GM12878 (cell line): Measurements from ENCODE around the gene VKORC1. TPM values are rescaled to one million over a fixed set of nuclear protein-coding genes. Genes with fewer than 3 reads are reported as not detected.

Source experiments
- CBX3 ChIP-seq: fragments of 200-600 bp; sonication (generic); IDR thresholded peaks from 2 replicates; pipeline ENCODE4 v1.6.1; 2016; ENCODE audit warnings: low read depth, borderline replicate concordance
- CEBPB ChIP-seq, 2 experiments: fragments of 150-350 bp in 1 of 2; IDR thresholded peaks; 2 replicates each; pipeline ENCODE4 v1.6.1; 2012 to 2014; ENCODE audit warnings: low read depth in 2 of 2, low read length in 2 of 2, borderline replicate concordance in 1 of 2, inconsistent platforms in 1 of 2
- CHD1 ChIP-seq: IDR thresholded peaks from 2 replicates; pipeline ENCODE4 v1.6.1; 2012; ENCODE audit warnings: low read depth, low read length, improper control_type of control experiment
- ETV6 ChIP-seq, 2 experiments: fragments of 450-650 bp in 1 of 2; IDR thresholded peaks in 1 of 2; conservative IDR thresholded peaks in 1 of 2; 2 replicates each; pipeline ENCODE4 v1.6.1; 2014; ENCODE audit warnings: antibody characterized with exemption in 1 of 2, borderline replicate concordance in 1 of 2, low read depth in 1 of 2, mild to moderate bottlenecking in 1 of 2, moderate library complexity in 1 of 2
- EZH2 ChIP-seq: IDR thresholded peaks from 2 replicates; pipeline ENCODE4 v1.6.1; 2012; ENCODE audit warnings: low read depth, mild to moderate bottlenecking, control low read depth, inconsistent platforms, low read length, borderline replicate concordance; ENCODE audit not compliant: control insufficient read depth
- FOS ChIP-seq: IDR thresholded peaks from 3 replicates; pipeline ENCODE4 v1.6.1; 2011; ENCODE audit warnings: borderline replicate concordance; ENCODE audit not compliant: insufficient read length; ENCODE audit errors: extremely low read depth
- HCFC1 ChIP-seq: fragments of 150-350 bp; IDR thresholded peaks from 2 replicates; pipeline ENCODE4 v1.6.1; 2014; ENCODE audit warnings: low read length
- JUND ChIP-seq: IDR thresholded peaks from 2 replicates; pipeline ENCODE4 v1.6.1; 2012; ENCODE audit warnings: low read depth, mild to moderate bottlenecking, low read length, improper control_type of control experiment, moderate library complexity
- MEF2B ChIP-seq: fragments of 450-650 bp; IDR thresholded peaks from 2 replicates; pipeline ENCODE4 v1.6.1; 2018; ENCODE audit warnings: mild to moderate bottlenecking, moderate library complexity; ENCODE audit not compliant: partially characterized antibody, poor library complexity, severe bottlenecking
- MTA3 ChIP-seq: IDR thresholded peaks from 2 replicates; pipeline ENCODE4 v1.6.1; 2012; ENCODE audit warnings: low read length, inconsistent platforms, borderline replicate concordance
- POLR2AphosphoS5 ChIP-seq: IDR thresholded peaks from 2 replicates; pipeline ENCODE4 v1.6.1; 2011; ENCODE audit warnings: mild to moderate bottlenecking, low read length, inconsistent platforms
- RELB ChIP-seq: fragments of 450-650 bp; IDR thresholded peaks from 2 replicates; pipeline ENCODE4 v1.6.1; 2017; ENCODE audit warnings: low read depth, mild to moderate bottlenecking, moderate library complexity
- ZNF274 ChIP-seq: IDR thresholded peaks from one replicate; pipeline ENCODE4 v1.8.0; 2011; ENCODE audit not compliant: insufficient read length, insufficient read depth
- ZNF687 ChIP-seq: fragments of 450-650 bp; IDR thresholded peaks from 2 replicates; pipeline ENCODE4 v1.6.1; 2017; ENCODE audit warnings: mild to moderate bottlenecking, moderate library complexity
- ZSCAN29 ChIP-seq: fragments of 450-650 bp; IDR thresholded peaks from 2 replicates; pipeline ENCODE4 v1.6.1; 2017; ENCODE audit warnings: mild to moderate bottlenecking, moderate library complexity
- polyA plus RNA-seq, 11 experiments: library from polyadenylated mRNA; depleted of rRNA in 4 of 11; unstranded in 6 of 11; stranded (reverse) in 5 of 11; fragments of >200 nt; fragmentation: Nextera tagmentation in 4 of 11; fragmentation: Illumina TruSeq in 1 of 11; extraction: Ambion mirVana in 4 of 11; extraction: Trizol in 1 of 11; gene quantifications; 1 replicate in 1 of 11; 2 replicates in 10 of 11; pipeline versions ENCODE4 v1.2.1 to v1.2.3, GENCODE V29; 2011 to 2016; ENCODE audit warnings: inconsistent platforms in 2 of 11, missing spikeins in 2 of 11, low read depth in 1 of 11
- total RNA-seq, 4 experiments: library from RNA; depleted of rRNA in 3 of 4; stranded (reverse); fragments of >200 nt in 3 of 4; fragmentation: Illumina TruSeq in 1 of 4; extraction: Trizol in 1 of 4; gene quantifications; 2 replicates each; pipeline versions ENCODE4 v1.2.1 to v1.2.3, GENCODE V29; 2013 to 2021

VKORC1 gene
- total and polyA plus RNA-seq, 10 of the 15 experiments (the other 5 are each of a cell fraction or from before 2014, with no cell fraction given), result 19.8 to 140 (median 57.7) TPM

GRCh38 chr16:31117384-31118222, 23.0 kb upstream of the VKORC1 start, which contains the start of gene KAT8 (continued):
- 0 out of 2 replicates have a peak, but pooled peaks have one; percentile 37 for TF ChIP-seq ZNF687
- TF ChIP-seq CEBPB (IDR thresholded peaks at IDR 0.05; ENCODE audit: borderline replicate concordance in 1 of 2, low read depth in 2 of 2, low read length in 2 of 2), result no peak
- TF ChIP-seq EZH2, result no peak
- no peak for TF ChIP-seq MEF2B
- no peak for TF ChIP-seq ZNF274
- TF ChIP-seq MTA3, result no peak
- TF ChIP-seq JUND, result no peak
- TF ChIP-seq ZSCAN29, result no peak
- peak; percentile 86 for TF ChIP-seq RELB
- TF ChIP-seq FOS, result no peak
- TF ChIP-seq HCFC1, result peak; percentile 81
- TF ChIP-seq POLR2AphosphoS5, result peak; percentile 88
- TF ChIP-seq ETV6 (conservative IDR thresholded peaks at IDR 0.05 in 1 of 2, IDR thresholded peaks at IDR 0.05 in 1 of 2; ENCODE audit: borderline replicate concordance in 1 of 2, low read depth in 1 of 2), result no peak
- TF ChIP-seq CBX3, result no peak
- no peak for TF ChIP-seq CHD1
- TF ChIP-seq, all 136 proteins: peak for 56
